Activated T-cell treated with anti-CD3 and anti-CD28 coated beads, Interleukin-2, amount 50 U/mL, for 4 hours (primary cell): Measurements from ENCODE around the gene UPK1B. TPM values are rescaled to one million over a fixed set of nuclear protein-coding genes. Genes with fewer than 3 reads are reported as not detected.
"Not testable (repeated sequence)": the region's sequence is repeated elsewhere in the genome, so short reads cannot be mapped to it uniquely, and the experiment has no call there.

Experiments
- ATAC-seq, 2 donors: fragments of 200-7000 bp; cut with Tn5 transposase; one replicate each; pipeline ENCODE4 v1.10.0; 2021
- DNase-seq: peaks from one replicate; pipeline ENCODE4 v3.0.0-alpha.2; 2020
- H3K27me3 Mint-ChIP-seq: one replicate; pipeline ENCODE4 v1.8.0; 2021; ENCODE audit warnings: low read depth, mixed read lengths
- H3K36me3 Mint-ChIP-seq: one replicate; pipeline ENCODE4 v1.8.0; 2022; ENCODE audit warnings: mixed read lengths; ENCODE audit not compliant: insufficient read depth
- H3K4me1 Mint-ChIP-seq: one replicate; pipeline ENCODE4 v1.8.0; 2021; ENCODE audit warnings: low read depth, mixed read lengths
- H3K4me3 Mint-ChIP-seq: one replicate; pipeline ENCODE4 v1.8.0; 2021; ENCODE audit warnings: mild to moderate bottlenecking, moderate library complexity, mixed read lengths
- H3K9me3 Mint-ChIP-seq: one replicate; pipeline ENCODE4 v1.8.0; 2021; ENCODE audit warnings: mixed read lengths
- total RNA-seq, 3 donors: library from RNA; stranded (reverse); gene quantifications; one replicate each; pipeline ENCODE4 v1.2.1, GENCODE V29; 2021

The UPK1B gene
- total RNA-seq, 3 donors from 2014 or later: not detected

- H3K27me3 Mint-ChIP-seq: peaks cover 10% of the 10 kb centered on the region
- no peak overlapping the region for H3K4me3 Mint-ChIP-seq
- peaks cover 4% of the 10 kb centered on the region for H3K36me3 Mint-ChIP-seq
- H3K9me3 Mint-ChIP-seq: peaks cover 27% of the 10 kb centered on the region
- DNase-seq: no peak
- H3K4me1 Mint-ChIP-seq: no peaks in the 10 kb centered on the region
- no peak for ATAC-seq
Observed at GRCh38 chr3:119157971-119158370, 15.4 kb upstream of the UPK1B start.

- DNase-seq (no peak), ATAC-seq (no peak)
- peaks cover 4% of the 10 kb centered on the region for H3K27me3 Mint-ChIP-seq
- no peak overlapping the region for H3K4me3 Mint-ChIP-seq
- H3K4me1 Mint-ChIP-seq: no peaks in the 10 kb centered on the region
- H3K9me3 Mint-ChIP-seq: peaks cover 7% of the 10 kb centered on the region
- peaks cover under 1% of the 10 kb centered on the region for H3K36me3 Mint-ChIP-seq
Observed at GRCh38 chr3:119160361-119160760, 13.0 kb upstream of the UPK1B start.

GRCh38 chr3:119160815-119161214 is 12.6 kb upstream of the UPK1B start:
- Mint-ChIP-seq H3K36me3 (no peaks in the 10 kb centered on the region), H3K9me3 (peaks cover 5% of the 10 kb centered on the region), H3K27me3 (peaks cover 2% of the 10 kb centered on the region), H3K4me1 (no peaks in the 10 kb centered on the region), H3K4me3 (no peak overlapping the region)
- ATAC-seq (no peak), DNase-seq (no peak)

- peaks cover 2% of the 10 kb centered on the region for H3K27me3 Mint-ChIP-seq
- no peak overlapping the region for H3K4me3 Mint-ChIP-seq
- no peak for ATAC-seq
- peaks cover 5% of the 10 kb centered on the region for H3K9me3 Mint-ChIP-seq
- no peaks in the 10 kb centered on the region for H3K4me1 Mint-ChIP-seq
- H3K36me3 Mint-ChIP-seq: no peaks in the 10 kb centered on the region
- DNase-seq: no peak
Observed at GRCh38 chr3:119161240-119161639, 12.2 kb upstream of the UPK1B start.

DNA sequence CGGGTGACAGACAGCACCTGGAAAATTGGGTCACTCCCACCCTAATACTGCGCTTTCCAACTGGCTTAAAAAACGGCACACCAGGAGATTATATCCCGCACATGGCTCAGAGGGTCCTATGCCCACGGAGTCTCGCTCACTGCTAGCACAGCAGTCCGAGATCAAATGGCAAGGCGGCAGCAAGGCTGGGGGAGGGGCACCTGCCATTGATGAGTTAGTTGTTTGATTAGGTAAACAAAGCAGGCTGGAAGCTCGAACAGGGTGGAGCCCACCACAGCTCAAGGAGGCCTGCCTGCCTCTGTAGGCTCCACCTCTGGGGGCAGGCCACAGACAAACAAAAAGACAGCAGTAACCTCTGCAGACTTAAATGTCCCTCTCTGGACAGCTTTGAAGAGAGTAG is 8.7 kb upstream of the UPK1B start:
- not testable (repeated sequence) for H3K4me1 Mint-ChIP-seq, H3K9me3 Mint-ChIP-seq, DNase-seq, H3K27me3 Mint-ChIP-seq, H3K36me3 Mint-ChIP-seq, ATAC-seq, H3K4me3 Mint-ChIP-seq

- H3K36me3 Mint-ChIP-seq: no peaks in the 10 kb centered on the region
- ATAC-seq: no peak
- no peak for DNase-seq
- no peaks in the 10 kb centered on the region for H3K27me3 Mint-ChIP-seq
- no peaks in the 10 kb centered on the region for H3K4me1 Mint-ChIP-seq
- H3K9me3 Mint-ChIP-seq: no peaks in the 10 kb centered on the region
- H3K4me3 Mint-ChIP-seq: no peak overlapping the region
Observed at GRCh38 chr3:119170821-119171220, 2.6 kb upstream of the UPK1B start.

DNA sequence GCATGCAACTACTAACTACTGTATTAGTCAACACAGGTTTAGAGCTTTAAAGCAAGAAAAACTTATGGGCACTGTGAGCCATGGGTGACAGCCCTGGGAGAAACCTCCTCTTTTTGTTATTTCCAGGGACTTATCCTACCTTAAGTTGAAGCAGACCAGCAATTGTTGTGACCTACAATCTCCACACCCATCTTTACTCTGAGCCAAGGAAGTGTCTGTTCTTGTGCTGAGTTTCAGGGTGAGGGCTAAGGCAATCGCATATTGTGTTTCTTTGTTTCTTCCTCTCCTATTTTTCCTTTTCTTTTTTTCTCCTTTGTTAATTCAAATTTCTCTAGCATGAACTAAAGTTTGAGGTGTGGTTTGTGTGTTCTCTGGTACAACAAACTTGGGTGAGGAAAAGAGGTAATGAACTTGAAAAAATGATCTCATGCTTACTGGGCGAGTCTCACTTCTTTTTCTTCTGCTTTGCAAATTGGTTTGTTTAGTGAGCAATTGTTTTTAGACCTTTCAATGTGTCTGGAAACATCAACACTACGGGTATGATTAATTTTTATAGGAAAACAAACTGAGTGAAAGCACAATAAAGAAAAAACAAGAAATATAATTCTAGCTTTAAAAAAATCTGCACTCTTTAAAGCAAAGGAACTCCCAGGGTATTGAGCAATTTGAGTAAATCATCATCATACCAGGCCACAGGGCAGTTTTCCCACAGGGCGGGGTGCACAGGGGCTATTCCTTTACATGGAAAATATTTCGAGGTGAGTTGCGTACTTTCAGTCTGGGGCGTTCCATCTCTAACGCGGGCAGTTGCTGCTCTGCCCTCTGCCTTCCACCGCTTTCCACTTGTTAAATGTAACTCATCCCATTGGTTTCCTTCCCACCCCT is 2.7 kb downstream of the UPK1B start:
- no peak for ATAC-seq
- Mint-ChIP-seq H3K27me3 (peaks cover 8% of the 10 kb centered on the region), H3K4me3 (no peak overlapping the region)

GRCh38 chr3:119176778-119177177 is 3.4 kb downstream of the UPK1B start:
- H3K4me1 Mint-ChIP-seq: no peaks in the 10 kb centered on the region
- ATAC-seq (no peak), DNase-seq (no peak)
- no peak overlapping the region for H3K4me3 Mint-ChIP-seq
- peaks cover 8% of the 10 kb centered on the region for H3K27me3 Mint-ChIP-seq
- H3K9me3 Mint-ChIP-seq: no peaks in the 10 kb centered on the region
- no peaks in the 10 kb centered on the region for H3K36me3 Mint-ChIP-seq

More for the DNA sequence above, 2.7 kb downstream of the UPK1B start:
- Mint-ChIP-seq H3K36me3 (no peaks in the 10 kb centered on the region), H3K4me1 (no peaks in the 10 kb centered on the region), H3K9me3 (no peaks in the 10 kb centered on the region)
- DNase-seq: no peak

DNA sequence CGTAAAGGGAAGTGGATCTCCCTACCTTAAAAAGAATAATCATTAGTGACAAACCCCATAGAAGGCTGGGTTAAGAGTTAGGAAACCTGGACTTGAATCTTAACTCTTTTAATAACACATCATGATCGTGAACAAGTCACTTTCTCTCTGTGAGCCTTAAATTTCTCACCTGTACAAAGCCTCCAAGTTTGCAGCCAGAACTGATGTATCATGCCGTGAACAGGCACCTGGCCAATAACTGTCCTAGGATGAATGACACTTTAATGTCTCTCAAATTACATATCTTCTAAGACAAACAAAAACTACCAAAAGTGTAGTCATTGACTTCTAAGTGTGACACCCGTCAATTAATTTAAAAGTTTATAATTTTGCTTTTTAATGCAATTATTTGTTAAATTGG is 3.9 kb downstream of the UPK1B start:
- Mint-ChIP-seq H3K27me3 (peaks cover 8% of the 10 kb centered on the region), H3K4me3 (no peak overlapping the region), H3K36me3 (no peaks in the 10 kb centered on the region), H3K9me3 (no peaks in the 10 kb centered on the region), H3K4me1 (no peaks in the 10 kb centered on the region)
- no peak for ATAC-seq
- DNase-seq: no peak

DNA sequence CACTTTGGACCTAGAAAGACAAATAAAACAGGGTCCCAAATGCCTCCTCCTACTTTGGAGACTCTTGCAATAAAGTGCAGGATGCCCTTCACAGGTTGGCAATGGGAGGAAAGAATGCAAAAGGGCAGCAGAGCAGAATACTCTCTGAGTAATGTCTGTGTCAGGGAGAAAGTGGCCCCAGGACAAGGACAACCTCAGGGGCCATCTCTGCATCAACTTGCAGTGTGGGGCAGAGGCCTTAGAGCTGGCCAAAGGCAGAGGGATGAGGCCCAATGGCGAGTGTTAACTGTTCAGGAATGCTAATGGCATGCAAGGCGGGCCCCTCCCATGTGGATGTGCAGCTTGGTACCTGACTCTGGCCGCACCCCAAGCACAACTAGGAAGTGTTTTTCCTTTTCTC is 8.4 kb downstream of the UPK1B start:
- no peaks in the 10 kb centered on the region for H3K9me3 Mint-ChIP-seq
- DNase-seq (no peak), ATAC-seq (no peak)
- no peaks in the 10 kb centered on the region for H3K36me3 Mint-ChIP-seq
- H3K27me3 Mint-ChIP-seq: peaks cover 8% of the 10 kb centered on the region
- peaks cover 2% of the 10 kb centered on the region for H3K4me1 Mint-ChIP-seq
- H3K4me3 Mint-ChIP-seq: no peak overlapping the region

DNA sequence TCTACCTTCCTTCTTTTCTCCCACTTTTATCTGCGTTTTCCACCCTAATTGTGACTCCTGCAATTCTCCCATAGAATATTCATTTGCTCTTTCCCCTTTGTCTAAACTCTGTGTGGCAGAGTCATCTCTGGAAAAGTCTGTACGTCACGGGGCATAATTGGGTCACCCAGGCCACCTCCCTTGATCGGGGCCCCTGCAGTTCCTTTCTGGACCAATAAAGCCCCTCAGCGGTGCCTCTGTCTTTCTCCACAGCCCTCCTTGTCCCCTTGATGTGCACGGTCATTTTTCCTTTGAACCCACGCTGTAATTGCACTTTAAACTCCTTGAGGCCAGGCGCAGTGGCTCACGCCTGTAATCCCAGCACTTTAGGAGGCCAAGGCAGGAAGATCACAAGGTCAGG is 10.7 kb downstream of the UPK1B start:
- Mint-ChIP-seq H3K36me3 (no peaks in the 10 kb centered on the region), H3K27me3 (no peaks in the 10 kb centered on the region), H3K9me3 (no peaks in the 10 kb centered on the region), H3K4me3 (no peak overlapping the region), H3K4me1 (peaks cover 2% of the 10 kb centered on the region)
- ATAC-seq: no peak
- no peak for DNase-seq

DNA sequence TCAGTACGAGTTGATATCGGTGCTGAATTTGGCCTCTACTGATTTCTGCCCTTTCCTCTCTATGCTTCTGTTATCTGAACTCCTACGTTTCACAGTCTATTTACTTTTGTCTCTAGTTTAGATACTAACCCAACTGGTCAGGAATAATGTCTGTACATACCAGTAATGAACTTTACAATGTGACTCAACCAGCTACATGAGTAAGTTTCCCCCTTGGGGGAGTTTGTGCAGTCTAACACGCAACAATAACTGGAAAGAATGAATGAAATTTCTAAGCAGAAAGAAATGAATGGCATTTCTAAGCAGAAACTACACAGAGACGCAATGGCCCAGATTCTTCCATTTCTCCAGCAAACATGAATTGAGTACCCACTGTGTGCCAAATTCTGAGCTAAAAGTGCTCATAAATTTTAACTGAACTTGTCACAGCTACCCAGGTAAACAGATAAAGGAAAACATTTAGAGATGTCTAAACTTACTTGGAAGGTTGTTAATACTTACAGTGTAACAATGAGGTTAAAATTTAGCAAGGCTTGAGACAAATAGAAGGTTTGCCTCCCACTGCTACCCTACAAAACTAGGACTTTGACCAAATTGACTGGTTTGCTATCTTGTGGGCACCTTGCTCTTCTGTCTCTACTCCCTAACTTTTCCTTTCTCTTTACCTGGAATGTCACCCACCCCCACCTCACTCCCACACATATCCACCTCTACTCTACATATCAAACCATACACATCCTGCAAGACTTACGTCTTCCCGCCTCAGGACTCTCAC is 11.6 kb downstream of the UPK1B start:
- H3K36me3 Mint-ChIP-seq: no peaks in the 10 kb centered on the region
- ATAC-seq (no peak), DNase-seq (no peak)
- H3K4me3 Mint-ChIP-seq: no peak overlapping the region
- peaks cover 2% of the 10 kb centered on the region for H3K4me1 Mint-ChIP-seq
- H3K27me3 Mint-ChIP-seq: no peaks in the 10 kb centered on the region
- H3K9me3 Mint-ChIP-seq: no peaks in the 10 kb centered on the region

GRCh38 chr3:119187266-119187665 is 13.9 kb downstream of the UPK1B start:
- ATAC-seq: no peak
- Mint-ChIP-seq H3K9me3 (no peaks in the 10 kb centered on the region), H3K36me3 (no peaks in the 10 kb centered on the region), H3K27me3 (no peaks in the 10 kb centered on the region), H3K4me3 (no peak overlapping the region), H3K4me1 (peaks cover 2% of the 10 kb centered on the region)
- DNase-seq: no peak

GRCh38 chr3:119191800-119192199 is 18.4 kb downstream of the UPK1B start:
- H3K9me3 Mint-ChIP-seq: no peaks in the 10 kb centered on the region
- H3K4me1 Mint-ChIP-seq: no peaks in the 10 kb centered on the region
- ATAC-seq (no peak), DNase-seq (no peak)
- no peak overlapping the region for H3K4me3 Mint-ChIP-seq
- H3K27me3 Mint-ChIP-seq: peaks cover 2% of the 10 kb centered on the region
- H3K36me3 Mint-ChIP-seq: no peaks in the 10 kb centered on the region
